CD8-positive, alpha-beta memory T cell (primary cell): ENCODE measurements around the gene ARV1. TPM values are rescaled to one million over a fixed set of nuclear protein-coding genes. Genes with fewer than 3 reads are reported as not detected.
"Not testable (repeated sequence)": the region's sequence is repeated elsewhere in the genome, so short reads cannot be mapped to it uniquely, and the experiment has no call there.

Experiments
- CTCF ChIA-PET: fragments of 350-600 bp; sonication (Branson Sonifier 250); formaldehyde crosslinking; loops from one replicate; lab custom pipeline; 2021; ENCODE audit warnings: antibody characterized with exemption; lab: Charles Lee
- POLR2A ChIA-PET: fragments of 350-600 bp; sonication (Branson Sonifier 250); formaldehyde crosslinking; loops from one replicate; lab custom pipeline; 2021; ENCODE audit warnings: antibody characterized with exemption; lab: Charles Lee
- DNase-seq, 5 donors: peaks; one replicate each; pipeline versions ENCODE4 v3.0.0 to v3.0.0-alpha.2; 2020 to 2022; ENCODE audit warnings: mixed read lengths in 1 of 5
- H3K27ac ChIP-seq: one replicate; pipeline ENCODE4 v1.7.0; 2013; ENCODE audit warnings: low read depth, mild to moderate bottlenecking, low read length, moderate library complexity
- H3K27me3 ChIP-seq: 2 replicates; pipeline ENCODE4 v1.7.0; 2013; ENCODE audit warnings: low read length, mild to moderate bottlenecking; ENCODE audit not compliant: insufficient read depth, poor library complexity, severe bottlenecking
- H3K36me3 ChIP-seq: 2 replicates; pipeline ENCODE4 v1.7.0; 2013; ENCODE audit warnings: mild to moderate bottlenecking, low read length, moderate library complexity; ENCODE audit not compliant: insufficient read depth
- H3K4me1 ChIP-seq: 2 replicates; pipeline ENCODE4 v1.7.0; 2013; ENCODE audit warnings: mild to moderate bottlenecking, low read length, moderate library complexity; ENCODE audit not compliant: insufficient read depth
- H3K4me3 ChIP-seq: 2 replicates; pipeline ENCODE4 v1.7.0; 2013; ENCODE audit warnings: mild to moderate bottlenecking, low read length
- H3K9me3 ChIP-seq: 2 replicates; pipeline ENCODE4 v1.7.0; 2013; ENCODE audit warnings: mild to moderate bottlenecking, low read length
- H3K27ac Mint-ChIP-seq, 8 donors: one replicate each; pipeline ENCODE4 v1.8.0; 2020 to 2021; ENCODE audit warnings: mixed read lengths in 8 of 8, mild to moderate bottlenecking in 6 of 8, inconsistent platforms in 3 of 8, moderate library complexity in 3 of 8
- H3K27me3 Mint-ChIP-seq, 2 donors: one replicate each; pipeline ENCODE4 v1.8.0; 2020 to 2021; ENCODE audit warnings: mixed read lengths in 2 of 2, mild to moderate bottlenecking in 1 of 2, moderate library complexity in 1 of 2
- H3K36me3 Mint-ChIP-seq, 3 donors: one replicate each; pipeline ENCODE4 v1.8.0; 2020 to 2021; ENCODE audit warnings: mixed read lengths in 3 of 3, inconsistent platforms in 1 of 3, mild to moderate bottlenecking in 1 of 3
- H3K4me1 Mint-ChIP-seq, 3 donors: one replicate each; pipeline ENCODE4 v1.8.0; 2020 to 2021; ENCODE audit warnings: mixed read lengths in 3 of 3, inconsistent platforms in 1 of 3, mild to moderate bottlenecking in 1 of 3
- H3K4me3 Mint-ChIP-seq, 7 donors: one replicate each; pipeline ENCODE4 v1.8.0; 2020 to 2021; ENCODE audit warnings: mixed read lengths in 7 of 7, mild to moderate bottlenecking in 6 of 7, moderate library complexity in 4 of 7, inconsistent platforms in 2 of 7
- H3K9me3 Mint-ChIP-seq, 5 donors: one replicate each; pipeline ENCODE4 v1.8.0; 2020 to 2022; ENCODE audit warnings: mixed read lengths in 5 of 5, mild to moderate bottlenecking in 3 of 5, moderate library complexity in 2 of 5, inconsistent platforms in 1 of 5
- polyA plus RNA-seq: library from polyadenylated mRNA; unstranded; fragments of 300-500 nt; fragmentation: Illumina TruSeq; gene quantifications from one replicate; pipeline ENCODE4 v1.2.3, GENCODE V29; 2021
- total RNA-seq, 2 experiments: library from RNA; stranded (reverse); gene quantifications; one replicate each; pipeline ENCODE4 v1.2.3, GENCODE V29; 2021

The ARV1 gene
- total and polyA plus RNA-seq, 3 experiments from 2014 or later = 21.2 to 27.6 (median 21.4) TPM

GRCh38 chr1:230976825-230977747 lies 1.8 kb upstream of the ARV1 start:
- Mint-ChIP-seq H3K4me3 (peak overlapping the region; percentile 93 to 100 (median 95)), H3K36me3 (peaks cover 0 to 23% (median 3%) of the 10 kb centered on the region in 3 donors), H3K4me1 (peaks cover 54 to 68% (median 66%) of the 10 kb centered on the region in 3 donors), H3K27me3 (no peaks in the 10 kb centered on the region), H3K27ac (peak overlapping the region; percentile 90 to 100 (median 98)), H3K9me3 (no peaks in the 10 kb centered on the region)
- peaks cover 59% of the 10 kb centered on the region for H3K4me1 ChIP-seq
- peak overlapping the region; percentile 62 for H3K27ac ChIP-seq
- peak; percentile 15 to 76 (median 65) for DNase-seq
- H3K4me3 ChIP-seq = peak overlapping the region; percentile 67
- ChIA-PET CTCF (interaction anchor here (1.1 to 1.6 kb wide), 4 partner anchors 10 to 60 kb away, joined by 3 to 5 read pairs (median 4); no protein-coding TSS in a partner anchor), POLR2A (no interaction called here)
- H3K36me3 ChIP-seq = peaks cover 9% of the 10 kb centered on the region
- H3K9me3 ChIP-seq = no peaks in the 10 kb centered on the region
- H3K27me3 ChIP-seq = no peaks in the 10 kb centered on the region

GRCh38 chr1:230977761-230978490 lies 968 bp upstream of the ARV1 start:
- Mint-ChIP-seq H3K27me3 (no peaks in the 10 kb centered on the region), H3K9me3 (no peaks in the 10 kb centered on the region), H3K36me3 (peaks cover 0 to 23% (median 3%) of the 10 kb centered on the region in 3 donors), H3K27ac (peak overlapping the region; percentile 90 to 100 (median 98)), H3K4me1 (peaks cover 46 to 60% (median 58%) of the 10 kb centered on the region in 3 donors), H3K4me3 (peak overlapping the region; percentile 93 to 100 (median 95))
- Histone ChIP-seq H3K4me3 (peak overlapping the region; percentile 67), H3K36me3 (peaks cover 9% of the 10 kb centered on the region), H3K4me1 (peaks cover 51% of the 10 kb centered on the region), H3K27me3 (no peaks in the 10 kb centered on the region), H3K27ac (peak overlapping the region; percentile 62), H3K9me3 (no peaks in the 10 kb centered on the region)
- CTCF ChIA-PET = interaction anchor here (0.6 to 1.8 kb wide), 11 partner anchors 10 to 335 kb away, joined by 3 to 9 read pairs (median 4); no protein-coding TSS in a partner anchor
- POLR2A ChIA-PET = interaction anchor here (2.2 kb wide), 1 partner anchor 62 kb away, joined by 9 read pairs; the partner anchor contains the start of gene FAM89A
- peak in 4 of 5 donors; percentile 6 to 52 (median 24) for DNase-seq

- ChIA-PET CTCF (interaction anchor here (1.0 to 1.8 kb wide), 9 partner anchors 12 to 336 kb away, joined by 3 to 9 read pairs (median 4); no protein-coding TSS in a partner anchor), POLR2A (interaction anchor here (2.2 kb wide), 1 partner anchor 61 kb away, joined by 9 read pairs; the partner anchor contains the start of gene FAM89A)
- Histone ChIP-seq H3K27ac (peak overlapping the region; percentile 75), H3K27me3 (no peaks in the 10 kb centered on the region), H3K4me3 (peak overlapping the region; percentile 83), H3K9me3 (no peaks in the 10 kb centered on the region), H3K4me1 (peaks cover 37% of the 10 kb centered on the region), H3K36me3 (peaks cover 9% of the 10 kb centered on the region)
- no peak for DNase-seq
- Mint-ChIP-seq H3K4me1 (peaks cover 42 to 54% (median 47%) of the 10 kb centered on the region in 3 donors), H3K4me3 (peak overlapping the region in 6 of 7 donors; percentile 90 to 96 (median 94)), H3K9me3 (no peaks in the 10 kb centered on the region), H3K27ac (peak overlapping the region in 5 of 8 donors; percentile 89 to 98 (median 94)), H3K36me3 (peaks cover 0 to 30% (median 3%) of the 10 kb centered on the region in 3 donors), H3K27me3 (no peaks in the 10 kb centered on the region)
These were observed 459 bp downstream of the ARV1 start for GRCh38 chr1:230979389-230979716.

- CTCF ChIA-PET = interaction anchor here (1.5 to 1.8 kb wide), 2 partner anchors 59 to 63 kb away, joined by 6 to 9 read pairs; no protein-coding TSS in a partner anchor
- Histone ChIP-seq H3K27me3 (no peaks in the 10 kb centered on the region), H3K4me3 (peak overlapping the region; percentile 83), H3K36me3 (peaks cover 9% of the 10 kb centered on the region), H3K9me3 (no peaks in the 10 kb centered on the region), H3K27ac (peak overlapping the region; percentile 75), H3K4me1 (peaks cover 31% of the 10 kb centered on the region)
- peak overlapping the region in 5 of 8 donors; percentile 89 to 98 (median 94) for H3K27ac Mint-ChIP-seq
- no peaks in the 10 kb centered on the region for H3K27me3 Mint-ChIP-seq
- peak in 1 of 5 donors; percentile 44 for DNase-seq
- peaks cover 0 to 32% (median 3%) of the 10 kb centered on the region in 3 donors for H3K36me3 Mint-ChIP-seq
- H3K9me3 Mint-ChIP-seq = no peaks in the 10 kb centered on the region
- POLR2A ChIA-PET = interaction anchor here (2.2 kb wide), 1 partner anchor 60 kb away, joined by 9 read pairs; the partner anchor contains the start of gene FAM89A
- H3K4me1 Mint-ChIP-seq = peaks cover 41 to 54% (median 43%) of the 10 kb centered on the region in 3 donors
- peak overlapping the region in 6 of 7 donors; percentile 90 to 96 (median 94) for H3K4me3 Mint-ChIP-seq
These were observed 1.1 kb downstream of the ARV1 start for GRCh38 chr1:230979952-230980351.

GRCh38 chr1:230982696-230983095 lies 3.8 kb downstream of the ARV1 start:
- Mint-ChIP-seq H3K9me3 (no peaks in the 10 kb centered on the region), H3K4me1 (peaks cover 21 to 51% (median 40%) of the 10 kb centered on the region in 3 donors), H3K27me3 (no peaks in the 10 kb centered on the region), H3K27ac (no peak overlapping the region), H3K36me3 (peaks cover 0 to 37% (median 3%) of the 10 kb centered on the region in 3 donors), H3K4me3 (no peak overlapping the region)
- no peaks in the 10 kb centered on the region for H3K36me3 ChIP-seq
- H3K4me3 ChIP-seq = no peak overlapping the region
- POLR2A ChIA-PET = no interaction called here
- H3K27ac ChIP-seq = no peak overlapping the region
- no peaks in the 10 kb centered on the region for H3K27me3 ChIP-seq
- H3K9me3 ChIP-seq = no peaks in the 10 kb centered on the region
- DNase-seq = no peak
- H3K4me1 ChIP-seq = peaks cover 15% of the 10 kb centered on the region
- CTCF ChIA-PET = no interaction called here

GRCh38 chr1:230983811-230984210 lies 4.9 kb downstream of the ARV1 start:
- peaks cover 0 to 35% (median 4%) of the 10 kb centered on the region in 3 donors for H3K36me3 Mint-ChIP-seq
- no peak overlapping the region for H3K4me3 Mint-ChIP-seq
- ChIA-PET CTCF (no interaction called here), POLR2A (no interaction called here)
- no peaks in the 10 kb centered on the region for H3K9me3 Mint-ChIP-seq
- Histone ChIP-seq H3K27me3 (no peaks in the 10 kb centered on the region), H3K4me3 (no peak overlapping the region), H3K27ac (no peak overlapping the region), H3K4me1 (peaks cover 15% of the 10 kb centered on the region), H3K9me3 (no peaks in the 10 kb centered on the region), H3K36me3 (no peaks in the 10 kb centered on the region)
- peaks cover 19 to 55% (median 38%) of the 10 kb centered on the region in 3 donors for H3K4me1 Mint-ChIP-seq
- no peak for DNase-seq
- no peaks in the 10 kb centered on the region for H3K27me3 Mint-ChIP-seq
- H3K27ac Mint-ChIP-seq = peak overlapping the region in 2 of 8 donors; percentile 33 to 36

- H3K27me3 Mint-ChIP-seq, POLR2A ChIA-PET, H3K4me3 ChIP-seq, H3K36me3 ChIP-seq, H3K9me3 Mint-ChIP-seq, H3K4me1 ChIP-seq, H3K9me3 ChIP-seq, DNase-seq, H3K27me3 ChIP-seq, CTCF ChIA-PET: not testable (repeated sequence)
- Mint-ChIP-seq H3K4me3 (peak overlapping the region in 1 of 7 donors; percentile 31), H3K4me1 (peaks cover 8 to 46% (median 38%) of the 10 kb centered on the region in 3 donors), H3K36me3 (peaks cover 0 to 37% (median 10%) of the 10 kb centered on the region in 3 donors), H3K27ac (peak overlapping the region in 5 of 8 donors; percentile 10 to 45 (median 17))
- H3K27ac ChIP-seq = peak overlapping the region; percentile 13
These were observed 6.0 kb downstream of the ARV1 start for GRCh38 chr1:230984622-230985515.
